H9 (cell line): Measurements from ENCODE around the gene FJX1. TPM values are rescaled to one million over a fixed set of nuclear protein-coding genes. Genes with fewer than 3 reads are reported as not detected.

ENCODE experiments used
- DNase-seq: peaks from one replicate; pipeline ENCODE4 v3.0.0-alpha.2; 2017
- H2AFZ ChIP-seq: one replicate; pipeline ENCODE4 v1.6.1; 2013; ENCODE audit warnings: mild to moderate bottlenecking, low read length, control low read depth, moderate library complexity
- H2AK5ac ChIP-seq: 2 replicates; pipeline ENCODE4 v1.6.1; 2013; ENCODE audit warnings: low read length, control low read depth, mixed read lengths; ENCODE audit not compliant: insufficient read length
- H2BK120ac ChIP-seq: one replicate; pipeline ENCODE4 v1.6.1; 2013; ENCODE audit warnings: low read depth, mild to moderate bottlenecking, low read length, control low read depth, inconsistent platforms; ENCODE audit not compliant: poor library complexity, severe bottlenecking
- H2BK12ac ChIP-seq: 2 replicates; pipeline ENCODE4 v1.6.1; 2013; ENCODE audit warnings: low read length, control low read depth, mixed read lengths, low read depth; ENCODE audit not compliant: insufficient read length
- H2BK15ac ChIP-seq: 2 replicates; pipeline ENCODE4 v1.6.1; 2013; ENCODE audit warnings: low read depth, low read length, control low read depth
- H2BK20ac ChIP-seq: one replicate; pipeline ENCODE4 v1.6.1; 2013; ENCODE audit warnings: low read depth, mild to moderate bottlenecking, low read length, control low read depth, inconsistent platforms; ENCODE audit not compliant: poor library complexity, severe bottlenecking
- H2BK5ac ChIP-seq: 2 replicates; pipeline ENCODE4 v1.6.1; 2013; ENCODE audit warnings: low read length, control low read depth, mixed read lengths; ENCODE audit not compliant: insufficient read length
- H3K14ac ChIP-seq: 2 replicates; pipeline ENCODE4 v1.6.1; 2013; ENCODE audit warnings: low read length, control low read depth; ENCODE audit not compliant: insufficient read depth
- H3K18ac ChIP-seq: 2 replicates; pipeline ENCODE4 v1.6.1; 2013; ENCODE audit warnings: low read depth, mild to moderate bottlenecking, mixed read lengths, low read length, control low read depth; ENCODE audit not compliant: insufficient read length
- H3K23ac ChIP-seq: 2 replicates; pipeline ENCODE4 v1.6.1; 2013; ENCODE audit warnings: low read length, control low read depth, mixed read lengths, low read depth; ENCODE audit not compliant: insufficient read length
- H3K23me2 ChIP-seq: 2 replicates; pipeline ENCODE4 v1.6.1; 2013; ENCODE audit warnings: low read depth, mild to moderate bottlenecking, mixed read lengths, low read length, control low read depth; ENCODE audit not compliant: insufficient read length, poor library complexity, severe bottlenecking
- H3K27ac ChIP-seq: 2 replicates; pipeline ENCODE4 v1.5.1; 2013; ENCODE audit warnings: low read length, control low read depth, mixed read lengths, low read depth; ENCODE audit not compliant: insufficient read length
- H3K27me3 ChIP-seq: 2 replicates; pipeline ENCODE4 v1.6.1; 2013; ENCODE audit warnings: low read length, control low read depth, inconsistent platforms; ENCODE audit not compliant: insufficient read depth
- H3K4ac ChIP-seq: 2 replicates; pipeline ENCODE4 v1.6.1; 2013; ENCODE audit warnings: low read depth, mild to moderate bottlenecking, control low read depth, inconsistent platforms, low read length, moderate library complexity
- H3K4me1 ChIP-seq: 2 replicates; pipeline ENCODE4 v1.6.1; 2013; ENCODE audit warnings: low read length, control low read depth, inconsistent platforms; ENCODE audit not compliant: insufficient read depth
- H3K4me2 ChIP-seq: 2 replicates; pipeline ENCODE4 v1.6.1; 2013; ENCODE audit warnings: low read length, control low read depth, mixed read lengths; ENCODE audit not compliant: insufficient read length, insufficient read depth
- H3K56ac ChIP-seq: 2 replicates; pipeline ENCODE4 v1.6.1; 2013; ENCODE audit warnings: low read depth, mild to moderate bottlenecking, mixed read lengths, low read length, control low read depth; ENCODE audit not compliant: insufficient read length
- H3K79me1 ChIP-seq: 2 replicates; pipeline ENCODE4 v1.6.1; 2013; ENCODE audit warnings: low read depth, mild to moderate bottlenecking, moderate library complexity, low read length, control low read depth, inconsistent platforms; ENCODE audit not compliant: insufficient read depth, poor library complexity, severe bottlenecking
- H3K79me2 ChIP-seq: 2 replicates; pipeline ENCODE4 v1.6.1; 2013; ENCODE audit warnings: low read length, control low read depth, inconsistent platforms; ENCODE audit not compliant: insufficient read depth
- H3K9ac ChIP-seq: 2 replicates; pipeline ENCODE4 v1.6.1; 2013; ENCODE audit warnings: low read length, control low read depth, mixed read lengths; ENCODE audit not compliant: insufficient read length; ENCODE audit errors: extremely low read depth
- H3K9me3 ChIP-seq: one replicate; pipeline ENCODE4 v1.6.1; 2013; ENCODE audit warnings: low read depth, low read length, inconsistent platforms; ENCODE audit not compliant: control insufficient read depth
- H3T11ph ChIP-seq: one replicate; pipeline ENCODE4 v1.6.1; 2013; ENCODE audit warnings: mild to moderate bottlenecking, low read length, control low read depth, inconsistent platforms
- H4K20me1 ChIP-seq: one replicate; pipeline ENCODE4 v1.6.1; 2013; ENCODE audit not compliant: control insufficient read depth, insufficient read length, insufficient read depth
- H4K5ac ChIP-seq: 2 replicates; pipeline ENCODE4 v1.6.1; 2013; ENCODE audit warnings: low read depth, mild to moderate bottlenecking, mixed read lengths, low read length, control low read depth; ENCODE audit not compliant: insufficient read length
- H4K8ac ChIP-seq: replicated peaks from 2 replicates; pipeline ENCODE4 v1.6.1; 2013; ENCODE audit warnings: low read length, control low read depth, mixed read lengths, low read depth; ENCODE audit not compliant: insufficient read length
- H4K91ac ChIP-seq: 2 replicates; pipeline ENCODE4 v1.6.1; 2013; ENCODE audit warnings: low read depth, mild to moderate bottlenecking, moderate library complexity, mixed read lengths, low read length, control low read depth; ENCODE audit not compliant: insufficient read length
- H3K27ac Mint-ChIP-seq, 3 experiments: 2 replicates in 2 of 3; 3 replicates in 1 of 3; pipeline ENCODE4 v1.8.0; 2020 to 2021; ENCODE audit warnings: mixed read lengths in 3 of 3, mild to moderate bottlenecking in 1 of 3, moderate library complexity in 1 of 3
- H3K27me3 Mint-ChIP-seq: 2 replicates; pipeline ENCODE4 v1.8.0; 2021; ENCODE audit warnings: low read depth, mild to moderate bottlenecking, moderate library complexity, mixed read lengths
- H3K36me3 Mint-ChIP-seq, 3 experiments: 2 replicates in 2 of 3; 3 replicates in 1 of 3; pipeline ENCODE4 v1.8.0; 2020 to 2021; ENCODE audit warnings: low read depth in 3 of 3, mixed read lengths in 3 of 3; ENCODE audit not compliant: insufficient read depth in 1 of 3
- H3K4me1 Mint-ChIP-seq, 2 experiments: 2 replicates each; pipeline ENCODE4 v1.8.0; 2020; ENCODE audit warnings: mixed read lengths in 2 of 2
- H3K4me3 Mint-ChIP-seq, 2 experiments: 2 replicates in 1 of 2; 3 replicates in 1 of 2; pipeline ENCODE4 v1.8.0; 2020 to 2021; ENCODE audit warnings: mild to moderate bottlenecking in 2 of 2, mixed read lengths in 2 of 2, moderate library complexity in 1 of 2
- H3K9me3 Mint-ChIP-seq, 2 experiments: 2 replicates in 1 of 2; 3 replicates in 1 of 2; pipeline ENCODE4 v1.8.0; 2020; ENCODE audit warnings: mild to moderate bottlenecking in 2 of 2, mixed read lengths in 2 of 2, moderate library complexity in 1 of 2
- CTCF ChIP-seq: fragments of 200-600 bp; sonication (generic); conservative IDR thresholded peaks from 3 replicates; pipeline ENCODE4 v1.8.0; 2021; ENCODE audit warnings: antibody characterized with exemption, mild to moderate bottlenecking
- WGBS: extraction: QIAGEN DNeasy Blood & Tissue Kit; methylation state at CpG from one replicate; pipeline ENCODE4 v1.1.7; 2013; ENCODE audit warnings: missing lambda C conversion rate, low lambda C conversion rate, mixed read lengths; ENCODE audit not compliant: insufficient read length; ENCODE audit errors: extremely low coverage; 5-methylcytosine and 5-hydroxymethylcytosine counted together
- total RNA-seq: library from RNA; stranded (reverse); gene quantifications from 2 replicates; pipeline ENCODE4 v1.2.1, GENCODE V29; 2021

FJX1 gene
- total RNA-seq, 1 experiment from 2014 or later, result 11.5 TPM

- H3K4me1 ChIP-seq, result peaks cover 3% of the 10 kb centered on the region; the same call in 1 of the 2 replicates
- H3K27me3 Mint-ChIP-seq, result peaks cover 8% of the 10 kb centered on the region
- H3K23ac ChIP-seq, result no peak overlapping the region
- no peak overlapping the region for H3K4me3 Mint-ChIP-seq
- H3K9me3 Mint-ChIP-seq, result no peaks in the 10 kb centered on the region
- no peak overlapping the region for H2BK12ac ChIP-seq
- no peak overlapping the region for H4K5ac ChIP-seq
- no peaks in the 10 kb centered on the region for H4K20me1 ChIP-seq
- H3K4me2 ChIP-seq, result no peak overlapping the region
- H3K79me2 ChIP-seq, result no peaks in the 10 kb centered on the region
- H3K36me3 Mint-ChIP-seq, result no peaks in the 10 kb centered on the region
- no peak overlapping the region for H3K18ac ChIP-seq
- no peak overlapping the region for H3K9ac ChIP-seq
- DNase-seq, result no peak
- H3K27ac Mint-ChIP-seq, result no peak overlapping the region
- no peak overlapping the region for H2BK120ac ChIP-seq
- no peak overlapping the region for H2BK5ac ChIP-seq
- no peak overlapping the region for H3K14ac ChIP-seq
- no peak overlapping the region for H2BK15ac ChIP-seq
- H3K4ac ChIP-seq, result no peak overlapping the region
- no peaks in the 10 kb centered on the region for H3K9me3 ChIP-seq
- H2AK5ac ChIP-seq, result no peak overlapping the region
- H3K27ac ChIP-seq, result no peak overlapping the region
- no peak overlapping the region for H3K56ac ChIP-seq
- no CpG with 5 or more reads among the region's 1 CpG for WGBS
- no peaks in the 10 kb centered on the region for H3K23me2 ChIP-seq
- H3K79me1 ChIP-seq, result no peaks in the 10 kb centered on the region
- no peaks in the 10 kb centered on the region for H3K27me3 ChIP-seq
- H3K4me1 Mint-ChIP-seq, result peaks cover 4% of the 10 kb centered on the region in 2 experiments
- no peak overlapping the region for H2AFZ ChIP-seq
- H4K91ac ChIP-seq, result no peak overlapping the region
- TF ChIP-seq CTCF, result no peak
- H4K8ac ChIP-seq, result no peak overlapping the region
- H2BK20ac ChIP-seq, result no peak overlapping the region
- no peak overlapping the region for H3T11ph ChIP-seq
Observed at GRCh38 chr11:35582033-35582432, 36.2 kb upstream of the FJX1 start.
